HFF-Myc (cell line): ENCODE data around the gene MEMO1.
"Not testable (repeated sequence)": the region's sequence is repeated elsewhere in the genome, so short reads cannot be mapped to it uniquely, and the experiment has no call there.

Experiments
- DNase-seq: peaks from one replicate; pipeline ENCODE4 v3.0.0-alpha.2; 2011; ENCODE audit warnings: low read depth; ENCODE audit errors: extremely low read depth
- H3K4me3 ChIP-seq: replicated peaks from 2 replicates; pipeline ENCODE4 v1.5.1; 2011; ENCODE audit warnings: low read depth, mild to moderate bottlenecking, control low read depth, low read length
- TF ChIP-seq, protein P1 (sequence below): IDR thresholded peaks from 2 replicates; pipeline ENCODE4 v1.5.1; 2012; ENCODE audit warnings: mild to moderate bottlenecking, low read depth, low read length, control low read depth; ENCODE audit errors: missing control alignments

Gene MEMO1

GRCh38 chr2:31886700-31887099 is 124.1 kb downstream of the MEMO1 start:
- no peak for DNase-seq
- H3K4me3 ChIP-seq: no peak overlapping the region
- TF ChIP-seq, protein P1, sequence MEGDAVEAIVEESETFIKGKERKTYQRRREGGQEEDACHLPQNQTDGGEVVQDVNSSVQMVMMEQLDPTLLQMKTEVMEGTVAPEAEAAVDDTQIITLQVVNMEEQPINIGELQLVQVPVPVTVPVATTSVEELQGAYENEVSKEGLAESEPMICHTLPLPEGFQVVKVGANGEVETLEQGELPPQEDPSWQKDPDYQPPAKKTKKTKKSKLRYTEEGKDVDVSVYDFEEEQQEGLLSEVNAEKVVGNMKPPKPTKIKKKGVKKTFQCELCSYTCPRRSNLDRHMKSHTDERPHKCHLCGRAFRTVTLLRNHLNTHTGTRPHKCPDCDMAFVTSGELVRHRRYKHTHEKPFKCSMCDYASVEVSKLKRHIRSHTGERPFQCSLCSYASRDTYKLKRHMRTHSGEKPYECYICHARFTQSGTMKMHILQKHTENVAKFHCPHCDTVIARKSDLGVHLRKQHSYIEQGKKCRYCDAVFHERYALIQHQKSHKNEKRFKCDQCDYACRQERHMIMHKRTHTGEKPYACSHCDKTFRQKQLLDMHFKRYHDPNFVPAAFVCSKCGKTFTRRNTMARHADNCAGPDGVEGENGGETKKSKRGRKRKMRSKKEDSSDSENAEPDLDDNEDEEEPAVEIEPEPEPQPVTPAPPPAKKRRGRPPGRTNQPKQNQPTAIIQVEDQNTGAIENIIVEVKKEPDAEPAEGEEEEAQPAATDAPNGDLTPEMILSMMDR: peak; percentile 44

- no peak for DNase-seq
- no peak overlapping the region for H3K4me3 ChIP-seq
- TF ChIP-seq, protein P1: no peak
Observed at GRCh38 chr2:31877008-31877407, 133.8 kb downstream of the MEMO1 start.

DNA sequence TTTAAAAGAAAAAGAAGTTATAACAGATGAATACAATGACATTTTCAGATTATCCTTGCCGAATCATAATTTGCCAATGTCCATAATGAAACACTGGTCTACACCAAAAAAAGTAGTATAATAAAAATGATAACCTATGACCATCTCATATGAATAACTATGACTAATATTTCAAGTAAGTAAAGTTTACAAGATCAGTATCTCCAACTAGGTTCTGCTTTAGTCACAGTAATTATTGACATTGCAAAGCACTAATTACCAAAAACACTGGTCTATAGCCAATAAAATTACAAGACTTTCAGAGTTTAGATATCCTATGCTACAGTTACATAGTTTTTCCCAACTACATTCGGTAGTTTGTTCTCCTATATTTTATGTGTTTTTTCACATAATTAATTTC is 136.7 kb downstream of the MEMO1 start:
- no peak overlapping the region for H3K4me3 ChIP-seq
- no peak for DNase-seq
- TF ChIP-seq, protein P1: no peak

- no peak for DNase-seq
- TF ChIP-seq, protein P1: no peak
- no peak overlapping the region for H3K4me3 ChIP-seq
Observed at GRCh38 chr2:31865215-31865614, 145.6 kb downstream of the MEMO1 start.

DNA sequence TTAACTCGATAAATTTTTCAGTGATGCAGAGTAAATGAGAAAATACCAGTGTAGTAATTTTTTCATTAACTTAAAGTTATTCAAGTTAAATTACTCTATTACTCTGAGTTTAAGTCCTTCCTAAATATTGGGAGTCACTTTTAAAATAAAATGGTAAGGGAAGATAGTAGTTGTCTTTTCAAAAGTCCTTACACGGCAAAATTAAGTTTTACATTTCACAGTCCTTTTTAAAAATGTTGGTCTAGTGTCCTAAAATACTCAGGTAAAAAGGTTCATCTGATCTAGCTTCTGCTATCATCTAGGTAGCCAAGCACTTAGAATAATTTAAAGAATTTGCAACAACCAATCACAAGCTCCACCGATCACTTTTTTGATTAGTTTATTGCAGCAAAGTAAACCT is 146.9 kb downstream of the MEMO1 start:
- DNase-seq: no peak
- TF ChIP-seq, protein P1: no peak
- H3K4me3 ChIP-seq: no peak overlapping the region

DNA sequence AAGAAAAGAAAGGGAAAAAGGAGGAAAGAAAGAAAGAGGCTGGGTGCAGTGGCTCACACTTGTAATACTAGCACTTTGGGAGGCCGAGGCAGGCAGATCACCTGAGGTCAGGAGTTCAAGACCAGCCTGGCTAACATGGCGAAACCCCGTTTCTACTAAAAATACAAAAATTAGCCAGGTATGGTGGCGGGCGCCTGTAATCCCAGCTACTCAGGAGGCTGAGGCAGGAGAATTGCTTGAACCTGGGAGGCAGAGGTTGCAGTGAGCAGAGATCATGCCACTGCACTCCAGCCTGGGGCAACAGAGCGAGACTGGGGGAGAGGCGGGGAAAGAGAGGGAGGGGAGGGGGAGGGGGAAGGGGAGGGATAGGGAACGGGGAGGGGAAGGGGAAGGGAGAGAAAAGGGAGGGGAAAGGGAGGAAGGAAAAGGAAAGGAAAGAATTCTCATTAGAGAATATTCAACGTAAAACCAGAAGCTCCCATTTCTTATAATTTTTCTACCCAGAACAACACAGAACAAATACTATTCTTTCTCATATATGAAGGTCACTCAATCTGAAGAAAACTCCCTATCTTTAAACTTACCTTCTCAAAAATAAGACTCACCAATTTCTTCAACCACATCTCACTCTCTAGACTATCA is 147.7 kb downstream of the MEMO1 start:
- not testable (repeated sequence) for H3K4me3 ChIP-seq

GRCh38 chr2:31859959-31860358 is 150.8 kb downstream of the MEMO1 start:
- TF ChIP-seq, protein P1: no peak
- no peak overlapping the region for H3K4me3 ChIP-seq
- no peak for DNase-seq

More for the DNA sequence above, 147.7 kb downstream of the MEMO1 start:
- DNase-seq: not testable (repeated sequence)
